ENCODE data around the gene ZNF445.

DNA sequence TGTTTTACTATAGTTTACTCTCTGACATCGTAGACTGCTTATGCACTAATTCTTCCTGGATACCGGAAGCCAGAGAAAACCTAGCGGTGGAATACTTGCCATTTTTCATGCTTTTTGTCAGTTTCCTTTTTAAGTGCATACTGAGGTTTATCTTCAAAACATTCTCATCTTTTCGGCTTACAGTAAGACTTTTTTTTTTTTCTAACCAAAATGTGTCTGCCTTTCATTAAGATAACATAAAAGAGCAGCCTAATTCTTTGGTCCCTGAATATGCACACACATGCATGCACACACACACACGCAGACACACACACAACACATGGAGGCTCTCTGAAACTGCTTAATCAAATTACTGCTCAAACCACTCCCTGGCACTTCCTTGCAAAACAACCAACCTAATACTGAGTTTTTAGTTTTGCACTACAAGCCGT lies 1.3 kb downstream of the ZNF445 start:
- TF ChIP-seq CREB5 (CRISPR knock-in tag; IDR thresholded peaks at IDR 0.05; ENCODE audit: low read depth), result no peak
- TF ChIP-seq ARNTL (CRISPR knock-in tag; IDR thresholded peaks at IDR 0.05; ENCODE audit: borderline replicate concordance, low read depth), result no peak
- TF ChIP-seq ZFP30 (CRISPR knock-in tag; IDR thresholded peaks at IDR 0.05), result no peak
- no peak for TF ChIP-seq PPARA (CRISPR knock-in tag; IDR thresholded peaks at IDR 0.05; ENCODE audit: borderline replicate concordance)
- no peak for TF ChIP-seq ZFP3 (CRISPR knock-in tag; IDR thresholded peaks at IDR 0.05)
- TF ChIP-seq ZNF70 (CRISPR knock-in tag; IDR thresholded peaks at IDR 0.05), result no peak
- TF ChIP-seq POU6F1 (CRISPR knock-in tag; IDR thresholded peaks at IDR 0.05; ENCODE audit: borderline replicate concordance, low read depth), result no peak
